Tibial artery (tissue), 4 donors: ENCODE measurements around the gene CIPC.

ENCODE experiments used
- DNase-seq, 2 donors: peaks; one replicate each; pipeline ENCODE4 v3.0.0-alpha.2; 2019
- H3K27ac ChIP-seq, 2 donors: fragments of 200-600 bp; sonication (generic) in 1 of 2; 1 replicate in 1 of 2; 2 replicates in 1 of 2; pipeline ENCODE4 v1.5.1; 2018 to 2019; ENCODE audit warnings: mild to moderate bottlenecking in 1 of 2
- H3K27me3 ChIP-seq, 2 donors: fragments of 200-600 bp; sonication (generic) in 1 of 2; one replicate each; pipeline versions ENCODE4 v1.5.1 to v1.6.0; 2016 to 2019
- H3K36me3 ChIP-seq, 3 donors: fragments of 200-600 bp; sonication (generic) in 2 of 3; one replicate each; pipeline ENCODE4 v1.5.1; 2016 to 2019; ENCODE audit warnings: mild to moderate bottlenecking in 2 of 3
- H3K4me1 ChIP-seq, 4 donors: fragments of 200-600 bp; sonication (generic) in 2 of 4; 1 replicate in 3 of 4; 2 replicates in 1 of 4; pipeline ENCODE4 v1.5.1; 2016 to 2019
- H3K4me3 ChIP-seq, 2 donors: fragments of 200-600 bp; sonication (generic) in 1 of 2; 1 replicate in 1 of 2; 2 replicates in 1 of 2; pipeline ENCODE4 v1.5.1; 2018 to 2019; ENCODE audit warnings: mild to moderate bottlenecking in 2 of 2
- H3K9me3 ChIP-seq, 3 donors: fragments of 200-600 bp; sonication (generic) in 1 of 3; one replicate each; pipeline ENCODE4 v1.5.1; 2016 to 2019
- intact Hi-C: fragments of 100-400 bp; cut with DNase I; formaldehyde crosslinking; loops from one replicate; pipeline ENCODE4 v1.15.0; 2023; ENCODE audit warnings: low total_unique reads
- TF ChIP-seq, protein P1 (sequence below), 2 experiments: fragments of 200-600 bp in 1 of 2; fragments of 450-650 bp in 1 of 2; IDR thresholded peaks; one replicate each; pipeline ENCODE4 v1.5.1; 2017 to 2019; ENCODE audit warnings: antibody characterized with exemption in 2 of 2, mild to moderate bottlenecking in 1 of 2, moderate library complexity in 1 of 2

Gene CIPC

DNA sequence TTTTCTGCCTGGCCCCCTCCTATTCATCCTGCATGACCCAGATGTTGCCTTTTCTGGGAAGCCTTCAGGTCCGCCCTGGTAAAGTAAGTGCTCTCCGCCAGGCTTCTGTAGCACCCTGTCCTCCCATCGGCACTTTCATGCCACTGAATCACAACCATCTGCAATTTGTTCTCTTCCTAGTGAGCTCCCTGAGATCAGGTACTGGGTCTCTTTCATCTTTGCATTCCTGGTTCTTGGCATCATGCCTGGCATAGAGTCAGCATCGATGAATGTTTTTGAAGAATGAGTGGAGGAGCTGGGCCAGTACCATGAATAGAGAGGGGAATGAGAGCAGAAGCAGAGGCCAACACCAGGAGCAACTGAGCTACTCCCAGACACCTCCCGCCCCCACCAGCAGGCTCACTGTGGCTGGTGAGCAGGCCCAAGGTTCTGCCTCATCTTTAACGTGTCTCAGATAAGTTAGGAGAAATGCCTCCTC, 30.4 kb downstream of the CIPC start:
- no peak overlapping the region for H3K4me3 ChIP-seq
- H3K36me3 ChIP-seq: no peaks in the 10 kb centered on the region
- no peak for DNase-seq
- TF ChIP-seq, protein P1, sequence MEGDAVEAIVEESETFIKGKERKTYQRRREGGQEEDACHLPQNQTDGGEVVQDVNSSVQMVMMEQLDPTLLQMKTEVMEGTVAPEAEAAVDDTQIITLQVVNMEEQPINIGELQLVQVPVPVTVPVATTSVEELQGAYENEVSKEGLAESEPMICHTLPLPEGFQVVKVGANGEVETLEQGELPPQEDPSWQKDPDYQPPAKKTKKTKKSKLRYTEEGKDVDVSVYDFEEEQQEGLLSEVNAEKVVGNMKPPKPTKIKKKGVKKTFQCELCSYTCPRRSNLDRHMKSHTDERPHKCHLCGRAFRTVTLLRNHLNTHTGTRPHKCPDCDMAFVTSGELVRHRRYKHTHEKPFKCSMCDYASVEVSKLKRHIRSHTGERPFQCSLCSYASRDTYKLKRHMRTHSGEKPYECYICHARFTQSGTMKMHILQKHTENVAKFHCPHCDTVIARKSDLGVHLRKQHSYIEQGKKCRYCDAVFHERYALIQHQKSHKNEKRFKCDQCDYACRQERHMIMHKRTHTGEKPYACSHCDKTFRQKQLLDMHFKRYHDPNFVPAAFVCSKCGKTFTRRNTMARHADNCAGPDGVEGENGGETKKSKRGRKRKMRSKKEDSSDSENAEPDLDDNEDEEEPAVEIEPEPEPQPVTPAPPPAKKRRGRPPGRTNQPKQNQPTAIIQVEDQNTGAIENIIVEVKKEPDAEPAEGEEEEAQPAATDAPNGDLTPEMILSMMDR (IDR thresholded peaks at IDR 0.05): no peak
- intact Hi-C loops: no loop called here
- H3K4me1 ChIP-seq: peaks cover 0 to 21% (median 14%) of the 10 kb centered on the region in 4 donors
- H3K27ac ChIP-seq: no peak overlapping the region
- H3K27me3 ChIP-seq: peaks cover 0 to 29% of the 10 kb centered on the region in 2 donors
- no peaks in the 10 kb centered on the region for H3K9me3 ChIP-seq

DNA sequence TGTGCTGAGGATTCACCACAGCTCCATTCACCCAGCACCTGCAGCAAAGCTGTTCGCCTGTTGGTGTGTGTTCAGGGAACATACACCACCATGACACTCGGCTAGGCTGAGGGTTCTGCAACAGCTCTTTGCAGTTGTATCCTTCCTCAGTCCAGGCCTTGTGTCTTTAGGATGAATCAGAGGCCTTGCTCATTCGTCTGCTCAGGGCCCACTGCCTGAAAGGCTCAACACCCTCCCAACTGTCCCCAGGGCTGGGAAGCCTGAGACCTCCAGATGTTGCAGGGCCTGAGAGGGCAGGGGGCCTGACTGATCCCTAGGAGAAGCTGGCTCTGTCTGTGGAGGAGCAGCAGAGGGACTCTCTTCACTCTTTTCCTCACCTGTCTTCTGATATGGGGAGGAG, 32.3 kb downstream of the CIPC start:
- no peaks in the 10 kb centered on the region for H3K9me3 ChIP-seq
- peaks cover 0 to 46% of the 10 kb centered on the region in 2 donors for H3K27me3 ChIP-seq
- no peaks in the 10 kb centered on the region for H3K36me3 ChIP-seq
- TF ChIP-seq, protein P1 (IDR thresholded peaks at IDR 0.05): no peak
- peaks cover 0 to 6% (median 1%) of the 10 kb centered on the region in 4 donors for H3K4me1 ChIP-seq
- DNase-seq: no peak
- intact Hi-C loops: no loop called here
- no peak overlapping the region for H3K4me3 ChIP-seq
- H3K27ac ChIP-seq: no peak overlapping the region

DNA sequence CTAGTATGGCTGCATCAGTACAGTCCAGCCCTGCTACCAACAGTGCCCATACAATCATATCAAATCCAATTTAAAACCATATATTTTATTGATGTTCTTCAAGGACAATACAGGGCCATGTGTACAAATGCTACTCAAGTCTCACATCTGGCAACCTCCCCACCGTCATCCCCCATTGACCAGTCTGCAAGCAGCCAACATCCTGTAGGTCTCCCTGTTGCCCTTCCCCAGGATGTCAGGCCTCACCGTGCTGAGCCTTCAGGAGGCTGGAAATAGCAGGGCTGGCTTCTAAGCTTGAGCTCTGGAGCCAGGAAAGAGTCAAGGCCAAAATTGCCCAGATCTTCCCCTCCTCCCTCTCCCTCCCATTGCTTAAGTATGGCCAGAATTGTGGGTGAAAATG, 33.1 kb downstream of the CIPC start:
- TF ChIP-seq, protein P1 (IDR thresholded peaks at IDR 0.05): no peak
- Histone ChIP-seq H3K9me3 (no peaks in the 10 kb centered on the region), H3K27ac (no peak overlapping the region), H3K4me1 (peaks cover 0 to 5% (median 0%) of the 10 kb centered on the region in 4 donors), H3K36me3 (no peaks in the 10 kb centered on the region), H3K4me3 (no peak overlapping the region), H3K27me3 (peaks cover 0 to 50% of the 10 kb centered on the region in 2 donors)
- intact Hi-C loops: no loop called here
- no peak for DNase-seq

DNA sequence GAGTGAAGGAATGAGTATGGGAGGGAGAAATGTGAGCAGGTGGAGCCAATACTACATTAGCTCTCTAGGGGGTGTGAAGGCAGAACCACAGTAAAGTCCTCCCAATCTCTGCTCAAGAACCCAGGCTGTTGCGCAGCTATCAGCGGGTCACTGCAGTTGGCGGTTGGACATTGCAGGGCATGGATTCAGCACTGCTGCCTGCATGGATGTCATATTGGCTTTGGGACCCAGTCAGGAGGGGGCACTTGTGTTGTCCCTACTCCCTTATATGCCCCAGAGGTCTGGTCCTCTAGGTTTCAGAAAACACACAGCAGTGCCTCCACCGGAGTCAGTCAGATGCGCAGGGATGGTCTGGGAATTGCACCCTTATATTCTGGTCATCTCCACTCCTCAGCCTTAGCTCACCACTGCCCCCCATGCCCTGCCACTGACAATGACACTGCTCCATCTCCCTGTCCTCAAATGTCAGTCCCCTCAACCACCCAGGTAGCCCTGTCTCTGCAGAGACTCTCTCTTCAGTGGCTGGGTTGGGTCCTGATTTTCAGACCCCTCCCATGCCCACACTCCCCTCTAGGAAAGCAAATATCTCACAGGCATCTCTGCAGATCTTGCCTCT, 33.9 kb downstream of the CIPC start:
- no peaks in the 10 kb centered on the region for H3K36me3 ChIP-seq
- H3K9me3 ChIP-seq: no peaks in the 10 kb centered on the region
- TF ChIP-seq, protein P1 (IDR thresholded peaks at IDR 0.05): no peak
- H3K27me3 ChIP-seq: peaks cover 0 to 57% of the 10 kb centered on the region in 2 donors
- intact Hi-C loops: no loop called here
- no peak for DNase-seq
- peaks cover 0 to 5% (median 0%) of the 10 kb centered on the region in 4 donors for H3K4me1 ChIP-seq
- H3K27ac ChIP-seq: no peak overlapping the region
- H3K4me3 ChIP-seq: no peak overlapping the region

DNA sequence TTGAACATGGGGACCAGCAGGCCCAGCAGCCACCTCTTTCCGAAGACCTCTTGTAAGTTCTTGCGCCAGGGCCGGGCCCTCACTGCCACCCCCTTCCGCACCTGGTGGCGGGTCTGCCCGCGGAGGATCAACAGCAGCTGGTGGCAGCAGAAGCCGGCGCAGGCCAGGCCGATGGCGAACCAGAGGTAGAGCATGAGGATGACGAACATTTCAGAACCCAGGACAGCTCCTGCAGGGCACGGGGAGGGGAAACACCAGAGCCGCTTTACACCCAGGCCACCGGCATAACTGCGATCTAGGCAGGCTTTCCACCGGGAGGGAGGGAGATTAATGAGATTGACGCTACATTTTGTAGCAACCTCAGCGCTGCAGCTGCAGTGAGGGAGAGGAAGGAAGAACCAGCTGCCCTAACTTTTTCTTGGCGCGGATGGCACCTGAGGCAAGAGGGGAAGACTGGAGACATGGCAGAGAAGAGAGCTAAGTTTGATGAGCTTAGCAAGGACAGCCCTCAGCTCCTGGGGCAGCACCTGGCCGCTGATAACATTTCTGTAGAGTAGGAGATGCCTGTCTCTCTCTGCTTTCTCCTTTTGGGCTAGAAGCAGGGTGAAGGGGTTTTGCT, 35.8 kb downstream of the CIPC start:
- peak in 1 of 2 donors; percentile 59 for DNase-seq
- Histone ChIP-seq H3K9me3 (no peaks in the 10 kb centered on the region), H3K36me3 (no peaks in the 10 kb centered on the region), H3K4me3 (no peak overlapping the region), H3K27me3 (peaks cover 0 to 76% of the 10 kb centered on the region in 2 donors), H3K27ac (no peak overlapping the region), H3K4me1 (peaks cover 0 to 5% (median 0%) of the 10 kb centered on the region in 4 donors)
- intact Hi-C loops: no loop called here
- TF ChIP-seq, protein P1 (IDR thresholded peaks at IDR 0.05): no peak
